K562 (cell line): Measurements from ENCODE around the gene EZH1. TPM values are rescaled to one million over a fixed set of nuclear protein-coding genes. Genes with fewer than 3 reads are reported as not detected.
A peak's percentile ranks its signal among the peaks of the same experiment; 100 is the strongest.

ENCODE experiments used
- BRCA1 ChIP-seq, 2 experiments: fragments of 450-650 bp in 1 of 2; sonication (generic) in 1 of 2; formaldehyde crosslinking in 1 of 2; IDR thresholded peaks; 2 replicates each; pipeline versions ENCODE4 v1.5.0 to v1.6.1; 2017 to 2020; ENCODE audit warnings: mild to moderate bottlenecking in 1 of 2, missing genetic modification reagents in 1 of 2
- C11orf30 ChIP-seq: fragments of 450-650 bp; IDR thresholded peaks from 2 replicates; pipeline ENCODE4 v1.6.1; 2016; ENCODE audit warnings: low read depth, mild to moderate bottlenecking
- HLTF ChIP-seq: fragments of 450-650 bp; IDR thresholded peaks from 2 replicates; pipeline ENCODE4 v1.6.1; 2016
- JUN ChIP-seq, 2 experiments: sonication (generic) in 1 of 2; formaldehyde crosslinking in 1 of 2; IDR thresholded peaks; 2 replicates each; pipeline versions ENCODE4 v1.6.1 to v1.8.0; 2012 to 2022; ENCODE audit warnings: borderline replicate concordance in 2 of 2, mild to moderate bottlenecking in 2 of 2, improper control_type of control experiment in 1 of 2, low read depth in 1 of 2, low read length in 1 of 2, missing genetic modification reagents in 1 of 2
- NR2F6 ChIP-seq: fragments of 450-650 bp; formaldehyde crosslinking; IDR thresholded peaks from 2 replicates; pipeline ENCODE4 v1.4.0; 2020; ENCODE audit warnings: mild to moderate bottlenecking
- SNIP1 ChIP-seq: fragments of 450-650 bp; IDR thresholded peaks from 2 replicates; pipeline ENCODE4 v1.7.1; 2017; ENCODE audit warnings: low read depth, mild to moderate bottlenecking
- SRSF9 ChIP-seq: fragments of 200-400 bp; formaldehyde crosslinking; IDR thresholded peaks from 2 replicates; pipeline ENCODE4 v1.6.1; 2017; ENCODE audit warnings: low read depth, low read length, borderline replicate concordance
- ZNF217 ChIP-seq: sonication (generic); formaldehyde crosslinking; IDR thresholded peaks from 2 replicates; pipeline ENCODE4 v1.8.0; 2022; ENCODE audit warnings: mild to moderate bottlenecking, missing genetic modification reagents
- ZNF561 ChIP-seq: fragments of 450-650 bp; formaldehyde crosslinking; conservative IDR thresholded peaks from 2 replicates; pipeline ENCODE4 v1.4.0; 2020; ENCODE audit warnings: mild to moderate bottlenecking, moderate library complexity
- ZNF77 ChIP-seq: fragments of 250-450 bp; sonication (Bioruptor Pico); IDR thresholded peaks from 2 replicates; pipeline ENCODE4 v1.5.0; 2020
- polyA plus RNA-seq, 8 experiments: library from polyadenylated mRNA; depleted of rRNA in 4 of 8; stranded (reverse) in 5 of 8; unstranded in 3 of 8; fragments of >200 nt; fragmentation: Nextera tagmentation in 2 of 8; fragmentation: Illumina TruSeq in 1 of 8; extraction: Ambion mirVana in 2 of 8; extraction: Trizol in 1 of 8; gene quantifications; 2 replicates each; pipeline versions ENCODE4 v1.2.1 to v1.2.3, GENCODE V29; 2011 to 2014; ENCODE audit warnings: inconsistent platforms in 1 of 8, missing spikeins in 1 of 8
- total RNA-seq, 7 experiments: library from RNA; depleted of rRNA in 6 of 7; stranded (reverse); fragments of >200 nt in 6 of 7; fragmentation: Illumina TruSeq in 2 of 7; extraction: Trizol in 2 of 7; gene quantifications; 2 replicates each; pipeline versions ENCODE4 v1.2.1 to v1.2.3, GENCODE V29; 2011 to 2021; ENCODE audit warnings: low replicate concordance in 1 of 7
- TF ChIP-seq, protein P1 (sequence below): fragments of 450-650 bp; IDR thresholded peaks from 2 replicates; pipeline ENCODE4 v1.6.1; 2016; ENCODE audit warnings: mild to moderate bottlenecking, moderate library complexity
- TF ChIP-seq, protein P2 (sequence below), 2 experiments: fragments of 450-650 bp in 1 of 2; IDR thresholded peaks; 2 replicates each; pipeline ENCODE4 v1.6.1; 2011 to 2017; ENCODE audit warnings: low read depth in 2 of 2, antibody characterized with exemption in 1 of 2, borderline replicate concordance in 1 of 2, low read length in 1 of 2, mild to moderate bottlenecking in 1 of 2, mixed read lengths in 1 of 2; ENCODE audit not compliant: control insufficient read depth in 1 of 2

EZH1 gene
- total and polyA plus RNA-seq, 9 of the 15 experiments (the other 6 are each of a cell fraction or from before 2014, with no cell fraction given) = 8.6 to 40.8 (median 22.9) TPM

DNA sequence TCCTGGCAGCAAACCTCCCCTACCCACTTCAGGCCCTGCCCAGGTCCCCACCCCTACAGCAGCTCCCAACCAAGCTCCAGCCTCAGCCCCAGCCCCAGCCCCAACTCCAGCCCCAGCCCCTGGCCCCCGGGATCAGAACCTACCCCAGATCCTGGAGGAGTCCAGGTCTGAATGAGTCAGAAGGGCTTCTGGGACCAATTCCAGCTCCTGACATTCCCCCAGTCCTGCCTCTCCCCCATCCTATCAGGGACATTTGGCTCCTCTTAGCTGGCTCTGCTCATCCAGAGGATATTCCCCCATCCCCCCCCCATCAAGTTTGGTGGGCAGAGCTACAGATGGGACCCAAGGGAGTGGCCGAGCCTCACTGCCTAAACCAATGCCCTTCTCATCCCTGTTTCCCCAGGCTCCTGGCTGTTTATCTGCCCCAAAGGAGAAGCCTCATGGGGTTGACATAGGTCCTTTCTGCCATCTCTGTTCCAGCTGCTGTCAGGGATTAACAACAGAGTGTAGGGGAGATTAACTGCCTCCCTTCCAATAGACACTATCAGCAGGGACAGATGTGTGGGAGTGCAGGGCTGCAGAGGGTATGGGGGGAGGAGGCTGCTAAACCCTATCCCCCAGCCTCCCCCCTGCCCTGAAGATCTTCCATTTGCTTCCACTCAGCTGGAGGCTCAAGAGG lies 46.0 kb downstream of the EZH1 start (continued):
- TF ChIP-seq, protein P1, sequence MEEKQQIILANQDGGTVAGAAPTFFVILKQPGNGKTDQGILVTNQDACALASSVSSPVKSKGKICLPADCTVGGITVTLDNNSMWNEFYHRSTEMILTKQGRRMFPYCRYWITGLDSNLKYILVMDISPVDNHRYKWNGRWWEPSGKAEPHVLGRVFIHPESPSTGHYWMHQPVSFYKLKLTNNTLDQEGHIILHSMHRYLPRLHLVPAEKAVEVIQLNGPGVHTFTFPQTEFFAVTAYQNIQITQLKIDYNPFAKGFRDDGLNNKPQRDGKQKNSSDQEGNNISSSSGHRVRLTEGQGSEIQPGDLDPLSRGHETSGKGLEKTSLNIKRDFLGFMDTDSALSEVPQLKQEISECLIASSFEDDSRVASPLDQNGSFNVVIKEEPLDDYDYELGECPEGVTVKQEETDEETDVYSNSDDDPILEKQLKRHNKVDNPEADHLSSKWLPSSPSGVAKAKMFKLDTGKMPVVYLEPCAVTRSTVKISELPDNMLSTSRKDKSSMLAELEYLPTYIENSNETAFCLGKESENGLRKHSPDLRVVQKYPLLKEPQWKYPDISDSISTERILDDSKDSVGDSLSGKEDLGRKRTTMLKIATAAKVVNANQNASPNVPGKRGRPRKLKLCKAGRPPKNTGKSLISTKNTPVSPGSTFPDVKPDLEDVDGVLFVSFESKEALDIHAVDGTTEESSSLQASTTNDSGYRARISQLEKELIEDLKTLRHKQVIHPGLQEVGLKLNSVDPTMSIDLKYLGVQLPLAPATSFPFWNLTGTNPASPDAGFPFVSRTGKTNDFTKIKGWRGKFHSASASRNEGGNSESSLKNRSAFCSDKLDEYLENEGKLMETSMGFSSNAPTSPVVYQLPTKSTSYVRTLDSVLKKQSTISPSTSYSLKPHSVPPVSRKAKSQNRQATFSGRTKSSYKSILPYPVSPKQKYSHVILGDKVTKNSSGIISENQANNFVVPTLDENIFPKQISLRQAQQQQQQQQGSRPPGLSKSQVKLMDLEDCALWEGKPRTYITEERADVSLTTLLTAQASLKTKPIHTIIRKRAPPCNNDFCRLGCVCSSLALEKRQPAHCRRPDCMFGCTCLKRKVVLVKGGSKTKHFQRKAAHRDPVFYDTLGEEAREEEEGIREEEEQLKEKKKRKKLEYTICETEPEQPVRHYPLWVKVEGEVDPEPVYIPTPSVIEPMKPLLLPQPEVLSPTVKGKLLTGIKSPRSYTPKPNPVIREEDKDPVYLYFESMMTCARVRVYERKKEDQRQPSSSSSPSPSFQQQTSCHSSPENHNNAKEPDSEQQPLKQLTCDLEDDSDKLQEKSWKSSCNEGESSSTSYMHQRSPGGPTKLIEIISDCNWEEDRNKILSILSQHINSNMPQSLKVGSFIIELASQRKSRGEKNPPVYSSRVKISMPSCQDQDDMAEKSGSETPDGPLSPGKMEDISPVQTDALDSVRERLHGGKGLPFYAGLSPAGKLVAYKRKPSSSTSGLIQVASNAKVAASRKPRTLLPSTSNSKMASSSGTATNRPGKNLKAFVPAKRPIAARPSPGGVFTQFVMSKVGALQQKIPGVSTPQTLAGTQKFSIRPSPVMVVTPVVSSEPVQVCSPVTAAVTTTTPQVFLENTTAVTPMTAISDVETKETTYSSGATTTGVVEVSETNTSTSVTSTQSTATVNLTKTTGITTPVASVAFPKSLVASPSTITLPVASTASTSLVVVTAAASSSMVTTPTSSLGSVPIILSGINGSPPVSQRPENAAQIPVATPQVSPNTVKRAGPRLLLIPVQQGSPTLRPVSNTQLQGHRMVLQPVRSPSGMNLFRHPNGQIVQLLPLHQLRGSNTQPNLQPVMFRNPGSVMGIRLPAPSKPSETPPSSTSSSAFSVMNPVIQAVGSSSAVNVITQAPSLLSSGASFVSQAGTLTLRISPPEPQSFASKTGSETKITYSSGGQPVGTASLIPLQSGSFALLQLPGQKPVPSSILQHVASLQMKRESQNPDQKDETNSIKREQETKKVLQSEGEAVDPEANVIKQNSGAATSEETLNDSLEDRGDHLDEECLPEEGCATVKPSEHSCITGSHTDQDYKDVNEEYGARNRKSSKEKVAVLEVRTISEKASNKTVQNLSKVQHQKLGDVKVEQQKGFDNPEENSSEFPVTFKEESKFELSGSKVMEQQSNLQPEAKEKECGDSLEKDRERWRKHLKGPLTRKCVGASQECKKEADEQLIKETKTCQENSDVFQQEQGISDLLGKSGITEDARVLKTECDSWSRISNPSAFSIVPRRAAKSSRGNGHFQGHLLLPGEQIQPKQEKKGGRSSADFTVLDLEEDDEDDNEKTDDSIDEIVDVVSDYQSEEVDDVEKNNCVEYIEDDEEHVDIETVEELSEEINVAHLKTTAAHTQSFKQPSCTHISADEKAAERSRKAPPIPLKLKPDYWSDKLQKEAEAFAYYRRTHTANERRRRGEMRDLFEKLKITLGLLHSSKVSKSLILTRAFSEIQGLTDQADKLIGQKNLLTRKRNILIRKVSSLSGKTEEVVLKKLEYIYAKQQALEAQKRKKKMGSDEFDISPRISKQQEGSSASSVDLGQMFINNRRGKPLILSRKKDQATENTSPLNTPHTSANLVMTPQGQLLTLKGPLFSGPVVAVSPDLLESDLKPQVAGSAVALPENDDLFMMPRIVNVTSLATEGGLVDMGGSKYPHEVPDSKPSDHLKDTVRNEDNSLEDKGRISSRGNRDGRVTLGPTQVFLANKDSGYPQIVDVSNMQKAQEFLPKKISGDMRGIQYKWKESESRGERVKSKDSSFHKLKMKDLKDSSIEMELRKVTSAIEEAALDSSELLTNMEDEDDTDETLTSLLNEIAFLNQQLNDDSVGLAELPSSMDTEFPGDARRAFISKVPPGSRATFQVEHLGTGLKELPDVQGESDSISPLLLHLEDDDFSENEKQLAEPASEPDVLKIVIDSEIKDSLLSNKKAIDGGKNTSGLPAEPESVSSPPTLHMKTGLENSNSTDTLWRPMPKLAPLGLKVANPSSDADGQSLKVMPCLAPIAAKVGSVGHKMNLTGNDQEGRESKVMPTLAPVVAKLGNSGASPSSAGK = no peak; the same call in 1 of the 2 replicates
- peak; percentile 92 for TF ChIP-seq HLTF
- TF ChIP-seq C11orf30 = no peak
- TF ChIP-seq BRCA1 (IDR thresholded peaks at IDR 0.05) = no peak
- no peak for TF ChIP-seq BRCA1 (CRISPR knock-in tag; IDR thresholded peaks at IDR 0.05)
- TF ChIP-seq, protein P2, sequence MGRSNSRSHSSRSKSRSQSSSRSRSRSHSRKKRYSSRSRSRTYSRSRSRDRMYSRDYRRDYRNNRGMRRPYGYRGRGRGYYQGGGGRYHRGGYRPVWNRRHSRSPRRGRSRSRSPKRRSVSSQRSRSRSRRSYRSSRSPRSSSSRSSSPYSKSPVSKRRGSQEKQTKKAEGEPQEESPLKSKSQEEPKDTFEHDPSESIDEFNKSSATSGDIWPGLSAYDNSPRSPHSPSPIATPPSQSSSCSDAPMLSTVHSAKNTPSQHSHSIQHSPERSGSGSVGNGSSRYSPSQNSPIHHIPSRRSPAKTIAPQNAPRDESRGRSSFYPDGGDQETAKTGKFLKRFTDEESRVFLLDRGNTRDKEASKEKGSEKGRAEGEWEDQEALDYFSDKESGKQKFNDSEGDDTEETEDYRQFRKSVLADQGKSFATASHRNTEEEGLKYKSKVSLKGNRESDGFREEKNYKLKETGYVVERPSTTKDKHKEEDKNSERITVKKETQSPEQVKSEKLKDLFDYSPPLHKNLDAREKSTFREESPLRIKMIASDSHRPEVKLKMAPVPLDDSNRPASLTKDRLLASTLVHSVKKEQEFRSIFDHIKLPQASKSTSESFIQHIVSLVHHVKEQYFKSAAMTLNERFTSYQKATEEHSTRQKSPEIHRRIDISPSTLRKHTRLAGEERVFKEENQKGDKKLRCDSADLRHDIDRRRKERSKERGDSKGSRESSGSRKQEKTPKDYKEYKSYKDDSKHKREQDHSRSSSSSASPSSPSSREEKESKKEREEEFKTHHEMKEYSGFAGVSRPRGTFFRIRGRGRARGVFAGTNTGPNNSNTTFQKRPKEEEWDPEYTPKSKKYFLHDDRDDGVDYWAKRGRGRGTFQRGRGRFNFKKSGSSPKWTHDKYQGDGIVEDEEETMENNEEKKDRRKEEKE (IDR thresholded peaks at IDR 0.05; ENCODE audit: borderline replicate concordance in 1 of 2, control insufficient read depth in 1 of 2, low read depth in 2 of 2, low read length in 1 of 2) = peak in 1 of 2 experiments; percentile 83; a peak in 1 of 4 replicates
- TF ChIP-seq SNIP1 = no peak
- TF ChIP-seq SRSF9 = no peak
- no peak for TF ChIP-seq NR2F6 (CRISPR knock-in tag)
- peak; percentile 58 for TF ChIP-seq JUN (IDR thresholded peaks at IDR 0.05; ENCODE audit: borderline replicate concordance, low read depth, low read length)
- TF ChIP-seq JUN (CRISPR knock-in tag; IDR thresholded peaks at IDR 0.05; ENCODE audit: borderline replicate concordance) = no peak
- no peak for TF ChIP-seq ZNF561 (CRISPR knock-in tag)
- TF ChIP-seq ZNF217 (CRISPR knock-in tag) = no peak
- no peak for TF ChIP-seq ZNF77
